Spleen (tissue), 11 donors: Measurements from ENCODE around the gene P2RX1. TPM values are rescaled to one million over a fixed set of nuclear protein-coding genes. Genes with fewer than 3 reads are reported as not detected.

Experiments used
- DNase-seq: peaks from one replicate; pipeline ENCODE4 v3.0.0-alpha.2; 2020
- H3K27ac ChIP-seq, 8 donors: fragments of 200-600 bp; sonication (generic) in 7 of 8; 1 replicate in 4 of 8; 2 replicates in 4 of 8; pipeline versions ENCODE4 v1.5.0 to v1.8.0; 2016 to 2021; ENCODE audit warnings: inconsistent platforms in 4 of 8, mild to moderate bottlenecking in 4 of 8, moderate library complexity in 1 of 8
- H3K27me3 ChIP-seq, 7 donors: fragments of 200-600 bp; sonication (generic) in 6 of 7; replicated peaks in 1 of 7; 1 replicate in 4 of 7; 2 replicates in 3 of 7; pipeline versions ENCODE4 v1.5.0 to v1.8.0; 2016 to 2021; ENCODE audit warnings: inconsistent platforms in 3 of 7, mild to moderate bottlenecking in 1 of 7
- H3K36me3 ChIP-seq, 6 donors: fragments of 200-600 bp; sonication (generic) in 5 of 6; 1 replicate in 4 of 6; 2 replicates in 2 of 6; pipeline versions ENCODE4 v1.5.0 to v1.8.0; 2016 to 2021; ENCODE audit warnings: inconsistent platforms in 2 of 6
- H3K4me1 ChIP-seq, 6 donors: fragments of 200-600 bp; sonication (generic) in 5 of 6; 1 replicate in 3 of 6; 2 replicates in 3 of 6; pipeline versions ENCODE4 v1.5.0 to v1.8.0; 2016 to 2021; ENCODE audit warnings: inconsistent platforms in 3 of 6
- H3K4me3 ChIP-seq, 8 donors: fragments of 200-600 bp; sonication (generic) in 7 of 8; 1 replicate in 4 of 8; 2 replicates in 4 of 8; pipeline versions ENCODE4 v1.5.0 to v1.8.0; 2016 to 2021; ENCODE audit warnings: inconsistent platforms in 4 of 8, mild to moderate bottlenecking in 4 of 8, moderate library complexity in 2 of 8
- H3K9me3 ChIP-seq, 8 donors: fragments of 200-600 bp; sonication (generic) in 7 of 8; 1 replicate in 4 of 8; 2 replicates in 4 of 8; pipeline versions ENCODE4 v1.5.0 to v1.8.0; 2016 to 2021; ENCODE audit warnings: inconsistent platforms in 4 of 8
- CTCF ChIP-seq, 11 experiments: fragments of 200-600 bp in 7 of 11; fragments of 450-650 bp in 4 of 11; sonication (generic) in 4 of 11; IDR thresholded peaks in 8 of 11; conservative IDR thresholded peaks in 3 of 11; 1 replicate in 7 of 11; 2 replicates in 4 of 11; pipeline versions ENCODE4 v1.4.0 to v1.8.0; 2016 to 2021; ENCODE audit warnings: antibody characterized with exemption in 11 of 11, inconsistent platforms in 4 of 11, mild to moderate bottlenecking in 1 of 11
- POLR2A ChIP-seq, 3 donors: fragments of 450-650 bp; IDR thresholded peaks; one replicate each; pipeline ENCODE4 v1.5.1; 2017; ENCODE audit warnings: antibody characterized with exemption in 3 of 3, mild to moderate bottlenecking in 1 of 3
- POLR2AphosphoS5 ChIP-seq, 3 donors: sonication (generic); formaldehyde crosslinking; IDR thresholded peaks; one replicate each; pipeline ENCODE4 v1.5.1; 2017; ENCODE audit warnings: antibody characterized with exemption in 3 of 3
- WGBS, 5 donors: extraction: QIAGEN DNeasy Blood & Tissue Kit in 3 of 5; methylation state at CpG; one replicate each; pipeline versions ENCODE4 v1.1.5 to v1.1.7; 2013 to 2018; 5-methylcytosine and 5-hydroxymethylcytosine counted together
- intact Hi-C: fragments of 100-400 bp; cut with DNase I; formaldehyde crosslinking; loops from one replicate; pipeline ENCODE4 v1.15.0; 2023; ENCODE audit warnings: low total_unique reads
- polyA plus RNA-seq, 3 donors: library from polyadenylated mRNA; stranded (reverse); fragments of 200-250 nt; gene quantifications; one replicate each; pipeline ENCODE4 v1.2.1, GENCODE V29; 2013
- total RNA-seq, 7 donors: library from RNA; depleted of rRNA in 3 of 7; stranded (reverse); fragments of >200 nt in 3 of 7; fragmentation: NEBNext Ultra II Directional in 4 of 7; extraction: Animal tissue kit (Norgen Biotek cat#: 25700) in 4 of 7; gene quantifications; one replicate each; pipeline versions ENCODE4 v1.1.0 to v1.2.1, GENCODE V29; 2016 to 2021
- donor health status: healthy with polysubstance abuse.
- donor health status: DM: no; HTN: no; CAD: no; lungs with moderate emphysema.
- donor health status: DM: no; HTN: no; CAD: no.
- donor health status: Bipolar disorder and iron deficiency.
- donor health status: healthy.
- donor health status: DM: no; HTN: no; CAD: no.
- donor health status: DM: yes; HTN: yes; CAD: no.

Gene P2RX1
- total and polyA plus RNA-seq, 10 donors = 9.2 to 46.3 (median 21.7) TPM

GRCh38 chr17:3914312-3914670 lies 2.0 kb downstream of the P2RX1 start:
- Histone ChIP-seq H3K36me3 (no peaks in the 10 kb centered on the region), H3K9me3 (no peaks in the 10 kb centered on the region), H3K27me3 (no peaks in the 10 kb centered on the region), H3K4me3 (peak overlapping the region in 7 of 8 donors; percentile 10 to 69 (median 35)), H3K27ac (peak overlapping the region; percentile 70 to 96 (median 86)), H3K4me1 (peaks cover 34 to 87% (median 77%) of the 10 kb centered on the region in 6 donors)
- 27 to 60% (median 41%) methylated on average over 6 to 10 of the region's 10 CpGs for WGBS, 5 donors
- peak; percentile 72 to 95 (median 94) for TF ChIP-seq POLR2AphosphoS5 (IDR thresholded peaks at IDR 0.05)
- TF ChIP-seq POLR2A (IDR thresholded peaks at IDR 0.05) = peak in 2 of 3 donors; percentile 76 to 78
- TF ChIP-seq CTCF (IDR thresholded peaks at IDR 0.05 in 8 of 11, conservative IDR thresholded peaks at IDR 0.05 in 3 of 11) = no peak
- DNase-seq = peak; percentile 92
- intact Hi-C loops = loop anchor here (5.0 kb wide), 1 partner anchor 88 kb away; no protein-coding TSS in a partner anchor

DNA sequence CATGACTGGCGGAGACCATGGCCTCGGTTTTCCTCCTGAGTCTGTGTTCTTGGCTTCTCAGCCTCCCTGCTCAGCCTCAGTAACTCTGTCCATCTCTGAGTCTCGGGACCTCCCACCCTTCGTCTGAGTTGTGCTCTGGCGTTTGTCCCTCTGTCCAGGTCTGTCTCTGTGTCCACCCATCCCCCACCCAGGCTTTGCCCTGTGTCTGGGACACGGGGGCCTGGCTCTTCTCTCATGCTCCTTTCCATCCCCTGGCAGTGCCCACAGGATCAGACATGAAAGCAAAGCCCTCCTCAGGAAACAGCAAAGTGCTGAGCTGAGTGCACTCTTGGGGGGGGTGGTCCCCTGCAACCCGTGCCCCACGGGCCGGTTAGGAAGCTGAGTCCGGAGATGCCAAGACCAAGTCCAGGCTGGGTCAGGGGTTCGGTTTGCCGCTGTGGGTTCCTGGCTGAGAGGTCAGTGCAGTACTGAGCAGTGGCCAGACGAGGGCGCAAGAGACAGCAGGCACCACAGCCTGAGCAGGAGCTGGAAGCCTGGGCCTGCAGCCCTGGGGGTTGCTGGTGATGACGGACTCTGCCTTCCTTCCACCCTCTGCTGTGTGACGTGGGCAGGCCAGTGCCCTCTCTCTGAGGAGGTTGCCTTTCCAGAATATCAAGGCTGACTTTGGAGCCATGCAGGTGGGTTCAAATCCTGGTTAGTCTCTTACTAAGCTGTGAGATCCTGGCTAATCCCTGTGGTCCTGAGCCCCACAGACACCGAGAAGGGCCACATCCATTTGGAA lies 2.5 kb downstream of the P2RX1 start:
- peak in 1 of 3 donors; percentile 70 for TF ChIP-seq POLR2AphosphoS5 (IDR thresholded peaks at IDR 0.05)
- TF ChIP-seq CTCF (IDR thresholded peaks at IDR 0.05 in 8 of 11, conservative IDR thresholded peaks at IDR 0.05 in 3 of 11) = peak; percentile 97 to 99 (median 98)
- peak in 1 of 3 donors; percentile 35 for TF ChIP-seq POLR2A (IDR thresholded peaks at IDR 0.05)
- H3K27ac ChIP-seq = peak overlapping the region; percentile 70 to 96 (median 86)
- intact Hi-C loops = loop anchor here (5.0 kb wide), 1 partner anchor 89 kb away; no protein-coding TSS in a partner anchor
- H3K9me3 ChIP-seq = no peaks in the 10 kb centered on the region
- H3K36me3 ChIP-seq = no peaks in the 10 kb centered on the region
- DNase-seq = peak; percentile 96
- H3K4me3 ChIP-seq = peak overlapping the region in 5 of 8 donors; percentile 10 to 69 (median 40)
- WGBS, 5 donors = 24 to 32% (median 29%) methylated on average over 13 to 17 of the region's 17 CpGs
- no peaks in the 10 kb centered on the region for H3K27me3 ChIP-seq
- H3K4me1 ChIP-seq = peaks cover 34 to 82% (median 74%) of the 10 kb centered on the region in 6 donors

DNA sequence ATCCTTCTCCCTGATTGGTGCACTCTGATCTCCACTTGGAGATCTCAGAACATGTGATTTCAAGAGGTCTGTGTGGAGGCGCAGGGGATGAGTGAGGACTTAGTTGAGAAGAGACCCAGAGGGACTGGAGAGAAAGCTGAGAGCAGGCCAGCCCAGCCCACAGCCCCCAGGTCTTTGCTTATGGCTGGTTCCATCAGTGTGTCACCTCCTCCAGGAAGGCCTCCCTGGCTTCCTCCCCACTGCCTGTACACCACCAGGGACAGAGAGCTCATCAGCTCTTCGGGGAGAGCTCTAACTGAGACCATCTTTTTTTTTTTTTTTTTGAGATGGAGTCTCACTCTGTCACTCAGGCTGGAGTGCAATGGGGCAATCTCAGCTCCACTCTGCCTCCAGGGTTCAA lies 3.4 kb downstream of the P2RX1 start:
- WGBS, 5 donors = 89 to 100% (median 95%) methylated on average over 2 of the region's 2 CpGs
- intact Hi-C loops = loop anchor here (5.0 kb wide), 1 partner anchor 89 kb away; no protein-coding TSS in a partner anchor
- H3K4me1 ChIP-seq = peaks cover 34 to 77% (median 71%) of the 10 kb centered on the region in 6 donors

More for the DNA sequence above, 3.4 kb downstream of the P2RX1 start:
- Histone ChIP-seq H3K36me3 (no peaks in the 10 kb centered on the region), H3K27me3 (no peaks in the 10 kb centered on the region), H3K4me3 (no peak overlapping the region), H3K27ac (peak overlapping the region in 4 of 8 donors; percentile 87 to 96 (median 92)), H3K9me3 (no peaks in the 10 kb centered on the region)
- no peak for DNase-seq
- no peak for TF ChIP-seq POLR2AphosphoS5 (IDR thresholded peaks at IDR 0.05)
- TF ChIP-seq CTCF (IDR thresholded peaks at IDR 0.05 in 8 of 11, conservative IDR thresholded peaks at IDR 0.05 in 3 of 11) = no peak
- no peak for TF ChIP-seq POLR2A (IDR thresholded peaks at IDR 0.05)
